Mesenchymal stem cell (in vitro differentiated cells and primary cell): ENCODE results near the gene LRP1B.

ENCODE experiments used
- DNase-seq: peaks from one replicate; pipeline ENCODE4 v3.0.0-alpha.2; 2013
- H2AFZ ChIP-seq: one replicate; pipeline ENCODE4 v1.6.1; 2013; ENCODE audit warnings: low read depth, mild to moderate bottlenecking, control low read depth, inconsistent platforms, low read length, moderate library complexity
- H2AK5ac ChIP-seq: 2 replicates; pipeline ENCODE4 v1.6.1; 2013; ENCODE audit warnings: low read length, moderate library complexity, mild to moderate bottlenecking, inconsistent platforms; ENCODE audit not compliant: severe bottlenecking
- H2BK120ac ChIP-seq: one replicate; pipeline ENCODE4 v1.6.1; 2013; ENCODE audit warnings: low read depth, mild to moderate bottlenecking, inconsistent platforms, low read length, moderate library complexity
- H2BK12ac ChIP-seq, 2 experiments: one replicate each; pipeline ENCODE4 v1.6.1; 2013; ENCODE audit warnings: inconsistent platforms in 2 of 2, low read length in 2 of 2, mild to moderate bottlenecking in 2 of 2, moderate library complexity in 2 of 2, control low read depth in 1 of 2
- H2BK15ac ChIP-seq: one replicate; pipeline ENCODE4 v1.6.1; 2013; ENCODE audit warnings: mild to moderate bottlenecking, low read depth, inconsistent platforms; ENCODE audit not compliant: poor library complexity, severe bottlenecking
- H2BK5ac ChIP-seq: 2 replicates; pipeline ENCODE4 v1.6.1; 2013; ENCODE audit warnings: low read depth, mild to moderate bottlenecking, low read length, control low read depth, inconsistent platforms; ENCODE audit not compliant: poor library complexity, severe bottlenecking
- H3K14ac ChIP-seq, 2 experiments: one replicate each; pipeline ENCODE4 v1.6.1; 2013; ENCODE audit warnings: inconsistent platforms in 2 of 2, low read length in 2 of 2, control low read depth in 1 of 2, mild to moderate bottlenecking in 1 of 2, moderate library complexity in 1 of 2
- H3K18ac ChIP-seq, 2 experiments: one replicate each; pipeline ENCODE4 v1.6.1; 2013; ENCODE audit warnings: inconsistent platforms in 2 of 2, low read length in 2 of 2, control low read depth in 1 of 2, low read depth in 1 of 2, mild to moderate bottlenecking in 1 of 2
- H3K23ac ChIP-seq, 2 experiments: one replicate each; pipeline ENCODE4 v1.6.1; 2013; ENCODE audit warnings: inconsistent platforms in 2 of 2, low read length in 2 of 2, mild to moderate bottlenecking in 2 of 2, moderate library complexity in 2 of 2, control low read depth in 1 of 2
- H3K27ac ChIP-seq: 2 replicates; pipeline ENCODE4 v1.5.1; 2013; ENCODE audit warnings: mild to moderate bottlenecking, moderate library complexity, low read length, control low read depth, inconsistent platforms; ENCODE audit not compliant: poor library complexity, severe bottlenecking
- H3K27me3 ChIP-seq, 2 experiments: 2 replicates each; pipeline versions ENCODE4 v1.6.1 to v1.7.0; 2013; ENCODE audit warnings: low read length in 2 of 2, mild to moderate bottlenecking in 2 of 2, moderate library complexity in 2 of 2, control low read depth in 1 of 2, inconsistent platforms in 1 of 2; ENCODE audit not compliant: control insufficient read depth in 1 of 2, insufficient read depth in 1 of 2
- H3K36me3 ChIP-seq, 2 experiments: 2 replicates each; pipeline versions ENCODE4 v1.6.1 to v1.7.0; 2013; ENCODE audit warnings: low read length in 2 of 2, control low read depth in 1 of 2, inconsistent platforms in 1 of 2, low read depth in 1 of 2, mild to moderate bottlenecking in 1 of 2; ENCODE audit not compliant: insufficient read depth in 2 of 2, control insufficient read depth in 1 of 2
- H3K4ac ChIP-seq, 2 experiments: one replicate each; pipeline ENCODE4 v1.6.1; 2013; ENCODE audit warnings: inconsistent platforms in 2 of 2, low read length in 2 of 2, mild to moderate bottlenecking in 2 of 2, moderate library complexity in 2 of 2, control low read depth in 1 of 2, low read depth in 1 of 2
- H3K4me1 ChIP-seq: 2 replicates; pipeline ENCODE4 v1.6.1; 2013; ENCODE audit warnings: low read depth, low read length, control low read depth; ENCODE audit not compliant: control insufficient read depth, insufficient read depth
- H3K4me2 ChIP-seq: 2 replicates; pipeline ENCODE4 v1.6.1; 2013; ENCODE audit warnings: low read length, mild to moderate bottlenecking, inconsistent platforms; ENCODE audit not compliant: poor library complexity, severe bottlenecking
- H3K4me3 ChIP-seq, 2 experiments: 2 replicates each; pipeline versions ENCODE4 v1.5.1 to v1.7.0; 2013; ENCODE audit warnings: low read length in 2 of 2, mild to moderate bottlenecking in 2 of 2, control low read depth in 1 of 2, low read depth in 1 of 2; ENCODE audit not compliant: insufficient read depth in 1 of 2
- H3K79me1 ChIP-seq: replicated peaks from 2 replicates; pipeline ENCODE4 v1.6.1; 2013; ENCODE audit warnings: mild to moderate bottlenecking, control low read depth, low read length, inconsistent platforms; ENCODE audit not compliant: poor library complexity, severe bottlenecking
- H3K9ac ChIP-seq: 2 replicates; pipeline ENCODE4 v1.7.0; 2013; ENCODE audit warnings: mild to moderate bottlenecking, low read length, moderate library complexity
- H3K9me3 ChIP-seq: 2 replicates; pipeline ENCODE4 v1.7.0; 2013; ENCODE audit warnings: mild to moderate bottlenecking, low read length; ENCODE audit not compliant: control insufficient read depth
- H4K8ac ChIP-seq: one replicate; pipeline ENCODE4 v1.6.1; 2013; ENCODE audit warnings: inconsistent platforms, mild to moderate bottlenecking, low read length, moderate library complexity
- H4K91ac ChIP-seq: one replicate; pipeline ENCODE4 v1.6.1; 2013; ENCODE audit warnings: mild to moderate bottlenecking, low read length, inconsistent platforms
- whole genome bisulfite sequencing: methylation state at CpG from one replicate; pipeline ENCODE4 v1.1.7; 2013; ENCODE audit warnings: mixed read lengths; 5-methylcytosine and 5-hydroxymethylcytosine counted together

LRP1B gene

GRCh38 chr2:141610564-141611175 lies 520.1 kb downstream of the LRP1B start:
- Histone ChIP-seq H2AFZ (no peak overlapping the region), H3K9ac (no peak overlapping the region), H2BK5ac (no peak overlapping the region), H3K4me3 (no peak overlapping the region), H3K9me3 (no peaks in the 10 kb centered on the region), H3K27me3 (no peaks in the 10 kb centered on the region), H3K4me2 (no peak overlapping the region), H3K27ac (no peak overlapping the region), H3K4me1 (no peaks in the 10 kb centered on the region), H3K79me1 (no peaks in the 10 kb centered on the region), H3K23ac (no peak overlapping the region), H3K4ac (peak overlapping the region in 1 of 2 experiments; percentile 16), H4K8ac (peak overlapping the region; percentile 52), H2AK5ac (no peak overlapping the region), H2BK12ac (peak overlapping the region in 1 of 2 experiments; percentile 7), H3K36me3 (no peaks in the 10 kb centered on the region), H4K91ac (no peak overlapping the region), H2BK120ac (no peak overlapping the region), H2BK15ac (no peak overlapping the region), H3K18ac (peak overlapping the region in 1 of 2 experiments; percentile 52), H3K14ac (no peak overlapping the region)
- DNase-seq = no peak
- 74% methylated on average over 4 of the region's 6 CpGs for WGBS

DNA sequence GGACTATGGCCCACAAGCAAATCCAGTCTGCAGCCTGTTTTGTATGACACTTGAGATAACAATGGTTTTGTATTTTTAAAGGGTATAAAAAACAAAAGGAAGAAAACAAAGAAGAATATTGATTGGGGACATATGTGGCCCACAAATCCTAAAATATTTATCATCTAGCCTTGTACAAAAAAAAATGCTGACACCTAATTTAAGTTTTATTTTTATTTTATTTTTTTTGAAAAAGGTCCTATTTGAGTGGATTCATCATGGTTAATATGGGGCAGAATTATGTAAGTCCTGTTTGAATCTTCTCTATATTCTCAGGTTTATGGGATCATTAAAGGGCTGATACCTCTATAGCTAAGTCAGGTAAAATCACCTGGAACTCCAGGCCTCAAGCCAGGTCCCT lies 525.7 kb downstream of the LRP1B start:
- Histone ChIP-seq H2BK12ac (no peak overlapping the region), H3K36me3 (no peaks in the 10 kb centered on the region), H3K4me2 (no peak overlapping the region), H2AK5ac (no peak overlapping the region), H4K91ac (no peak overlapping the region), H2BK120ac (no peak overlapping the region), H2AFZ (no peak overlapping the region), H2BK5ac (no peak overlapping the region), H3K27ac (no peak overlapping the region), H3K18ac (no peak overlapping the region), H3K4me3 (no peak overlapping the region), H2BK15ac (no peak overlapping the region), H3K27me3 (no peaks in the 10 kb centered on the region), H3K23ac (no peak overlapping the region), H3K4me1 (no peaks in the 10 kb centered on the region), H3K4ac (no peak overlapping the region), H4K8ac (no peak overlapping the region), H3K79me1 (no peaks in the 10 kb centered on the region), H3K9ac (no peak overlapping the region), H3K9me3 (no peaks in the 10 kb centered on the region), H3K14ac (no peak overlapping the region)
- DNase-seq = no peak

- Histone ChIP-seq H3K14ac (no peak overlapping the region), H2BK5ac (no peak overlapping the region), H4K8ac (no peak overlapping the region), H3K4me1 (no peaks in the 10 kb centered on the region), H3K4me2 (no peak overlapping the region), H2AFZ (no peak overlapping the region), H3K79me1 (no peaks in the 10 kb centered on the region), H3K27me3 (no peaks in the 10 kb centered on the region), H3K9ac (no peak overlapping the region), H3K4ac (no peak overlapping the region), H2BK120ac (no peak overlapping the region), H3K9me3 (no peaks in the 10 kb centered on the region), H4K91ac (no peak overlapping the region), H3K18ac (no peak overlapping the region), H3K23ac (no peak overlapping the region), H2BK15ac (no peak overlapping the region), H2BK12ac (no peak overlapping the region), H3K36me3 (no peaks in the 10 kb centered on the region), H2AK5ac (no peak overlapping the region), H3K27ac (no peak overlapping the region), H3K4me3 (no peak overlapping the region)
- DNase-seq = no peak
- 88% methylated on average over 7 of the region's 8 CpGs for WGBS
These were observed 529.2 kb downstream of the LRP1B start for GRCh38 chr2:141601511-141602152.

DNA sequence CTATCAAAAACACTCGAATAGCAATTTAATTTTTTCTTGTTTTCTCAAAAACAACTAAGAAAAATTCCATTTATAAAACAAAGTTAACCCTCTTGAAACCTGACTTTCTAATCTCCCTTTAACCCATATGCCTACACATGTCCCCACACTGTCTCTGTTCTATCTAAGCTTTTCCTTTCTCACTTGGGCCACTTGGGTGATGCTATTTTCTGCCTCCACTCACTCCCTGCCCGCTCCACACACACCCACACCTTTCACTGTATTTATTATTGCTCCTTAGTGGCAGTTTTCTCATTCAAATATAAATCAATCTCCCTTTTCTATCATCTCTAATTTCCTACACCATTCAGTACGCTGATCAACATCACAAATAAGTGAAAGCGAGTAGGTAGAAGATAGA lies 531.1 kb downstream of the LRP1B start:
- Histone ChIP-seq H3K18ac (no peak overlapping the region), H2AFZ (no peak overlapping the region), H3K27me3 (no peaks in the 10 kb centered on the region), H4K8ac (no peak overlapping the region), H3K79me1 (no peaks in the 10 kb centered on the region), H3K4me3 (no peak overlapping the region), H2AK5ac (no peak overlapping the region), H2BK12ac (no peak overlapping the region), H2BK5ac (no peak overlapping the region), H3K9ac (no peak overlapping the region), H3K23ac (no peak overlapping the region), H3K4me1 (no peaks in the 10 kb centered on the region), H2BK15ac (no peak overlapping the region), H3K4me2 (no peak overlapping the region), H3K14ac (no peak overlapping the region), H3K9me3 (no peaks in the 10 kb centered on the region), H3K4ac (no peak overlapping the region), H4K91ac (no peak overlapping the region), H3K27ac (no peak overlapping the region), H3K36me3 (no peaks in the 10 kb centered on the region), H2BK120ac (no peak overlapping the region)
- WGBS = 98% methylated on average over 2 of the region's 4 CpGs
- no peak for DNase-seq
